Endothelial cell of umbilical vein (primary cell): ENCODE results near the gene RAB3C.

Source experiments
- EZH2 ChIP-seq: IDR thresholded peaks from 2 replicates; pipeline ENCODE4 v1.6.1; 2012; ENCODE audit warnings: borderline replicate concordance, low read depth, mild to moderate bottlenecking, moderate library complexity, low read length, inconsistent platforms; ENCODE audit not compliant: severe bottlenecking
- JUN ChIP-seq: IDR thresholded peaks from 2 replicates; pipeline ENCODE4 v1.6.1; 2011; ENCODE audit warnings: borderline replicate concordance, low read depth; ENCODE audit not compliant: insufficient read length, insufficient read depth
- POLR2A ChIP-seq: IDR thresholded peaks from 2 replicates; pipeline ENCODE4 v1.6.1; 2012; ENCODE audit warnings: low read depth, mild to moderate bottlenecking, control low read depth, low read length
- TF ChIP-seq, protein P1 (sequence below), 2 donors: IDR thresholded peaks; 1 replicate in 1 of 2; 2 replicates in 1 of 2; pipeline ENCODE4 v1.5.1; 2011; ENCODE audit warnings: low read length in 2 of 2, mild to moderate bottlenecking in 2 of 2, moderate library complexity in 2 of 2, control low read depth in 1 of 2, inconsistent platforms in 1 of 2, low read depth in 1 of 2; ENCODE audit not compliant: insufficient read depth in 1 of 2; ENCODE audit errors: extremely low read depth in 1 of 2

DNA sequence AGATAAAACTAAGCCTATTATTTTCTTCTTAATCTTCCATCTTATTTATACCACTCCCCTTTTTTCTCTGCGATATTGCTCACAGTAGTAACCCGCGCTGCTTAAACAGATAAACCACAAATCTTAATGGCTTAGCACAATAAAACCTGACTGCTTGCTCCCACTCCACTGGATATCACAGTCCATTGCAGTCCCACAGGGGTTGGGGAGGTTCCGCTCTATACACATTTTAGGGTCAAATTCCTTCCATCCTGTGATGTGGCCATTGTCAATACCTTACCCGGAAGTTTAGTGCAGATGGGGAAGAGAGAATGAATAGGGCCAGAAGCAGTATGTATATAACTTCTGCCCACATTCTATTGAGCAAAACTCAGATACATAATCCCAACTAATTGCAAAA is 193.7 kb downstream of the RAB3C start:
- TF ChIP-seq, protein P1, sequence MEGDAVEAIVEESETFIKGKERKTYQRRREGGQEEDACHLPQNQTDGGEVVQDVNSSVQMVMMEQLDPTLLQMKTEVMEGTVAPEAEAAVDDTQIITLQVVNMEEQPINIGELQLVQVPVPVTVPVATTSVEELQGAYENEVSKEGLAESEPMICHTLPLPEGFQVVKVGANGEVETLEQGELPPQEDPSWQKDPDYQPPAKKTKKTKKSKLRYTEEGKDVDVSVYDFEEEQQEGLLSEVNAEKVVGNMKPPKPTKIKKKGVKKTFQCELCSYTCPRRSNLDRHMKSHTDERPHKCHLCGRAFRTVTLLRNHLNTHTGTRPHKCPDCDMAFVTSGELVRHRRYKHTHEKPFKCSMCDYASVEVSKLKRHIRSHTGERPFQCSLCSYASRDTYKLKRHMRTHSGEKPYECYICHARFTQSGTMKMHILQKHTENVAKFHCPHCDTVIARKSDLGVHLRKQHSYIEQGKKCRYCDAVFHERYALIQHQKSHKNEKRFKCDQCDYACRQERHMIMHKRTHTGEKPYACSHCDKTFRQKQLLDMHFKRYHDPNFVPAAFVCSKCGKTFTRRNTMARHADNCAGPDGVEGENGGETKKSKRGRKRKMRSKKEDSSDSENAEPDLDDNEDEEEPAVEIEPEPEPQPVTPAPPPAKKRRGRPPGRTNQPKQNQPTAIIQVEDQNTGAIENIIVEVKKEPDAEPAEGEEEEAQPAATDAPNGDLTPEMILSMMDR (IDR thresholded peaks at IDR 0.05; ENCODE audit: extremely low read depth in 1 of 2, insufficient read depth in 1 of 2, low read depth in 1 of 2, low read length in 2 of 2) = no peak
- TF ChIP-seq EZH2 (no peak), POLR2A (no peak), JUN (no peak)
